Spleen (tissue), 11 donors: Measurements from ENCODE around the gene PLXND1. TPM values are rescaled to one million over a fixed set of nuclear protein-coding genes. Genes with fewer than 3 reads are reported as not detected.

ENCODE experiments used
- DNase-seq: peaks from one replicate; pipeline ENCODE4 v3.0.0-alpha.2; 2020
- H3K27ac ChIP-seq, 8 donors: fragments of 200-600 bp; sonication (generic) in 7 of 8; 1 replicate in 4 of 8; 2 replicates in 4 of 8; pipeline versions ENCODE4 v1.5.0 to v1.8.0; 2016 to 2021; ENCODE audit warnings: inconsistent platforms in 4 of 8, mild to moderate bottlenecking in 4 of 8, moderate library complexity in 1 of 8
- H3K27me3 ChIP-seq, 7 donors: fragments of 200-600 bp; sonication (generic) in 6 of 7; replicated peaks in 1 of 7; 1 replicate in 4 of 7; 2 replicates in 3 of 7; pipeline versions ENCODE4 v1.5.0 to v1.8.0; 2016 to 2021; ENCODE audit warnings: inconsistent platforms in 3 of 7, mild to moderate bottlenecking in 1 of 7
- H3K36me3 ChIP-seq, 6 donors: fragments of 200-600 bp; sonication (generic) in 5 of 6; 1 replicate in 4 of 6; 2 replicates in 2 of 6; pipeline versions ENCODE4 v1.5.0 to v1.8.0; 2016 to 2021; ENCODE audit warnings: inconsistent platforms in 2 of 6
- H3K4me1 ChIP-seq, 6 donors: fragments of 200-600 bp; sonication (generic) in 5 of 6; 1 replicate in 3 of 6; 2 replicates in 3 of 6; pipeline versions ENCODE4 v1.5.0 to v1.8.0; 2016 to 2021; ENCODE audit warnings: inconsistent platforms in 3 of 6
- H3K4me3 ChIP-seq, 8 donors: fragments of 200-600 bp; sonication (generic) in 7 of 8; 1 replicate in 4 of 8; 2 replicates in 4 of 8; pipeline versions ENCODE4 v1.5.0 to v1.8.0; 2016 to 2021; ENCODE audit warnings: inconsistent platforms in 4 of 8, mild to moderate bottlenecking in 4 of 8, moderate library complexity in 2 of 8
- H3K9me3 ChIP-seq, 8 donors: fragments of 200-600 bp; sonication (generic) in 7 of 8; 1 replicate in 4 of 8; 2 replicates in 4 of 8; pipeline versions ENCODE4 v1.5.0 to v1.8.0; 2016 to 2021; ENCODE audit warnings: inconsistent platforms in 4 of 8
- CTCF ChIP-seq, 11 experiments: fragments of 200-600 bp in 7 of 11; fragments of 450-650 bp in 4 of 11; sonication (generic) in 4 of 11; IDR thresholded peaks in 8 of 11; conservative IDR thresholded peaks in 3 of 11; 1 replicate in 7 of 11; 2 replicates in 4 of 11; pipeline versions ENCODE4 v1.4.0 to v1.8.0; 2016 to 2021; ENCODE audit warnings: antibody characterized with exemption in 11 of 11, inconsistent platforms in 4 of 11, mild to moderate bottlenecking in 1 of 11
- POLR2A ChIP-seq, 3 donors: fragments of 450-650 bp; IDR thresholded peaks; one replicate each; pipeline ENCODE4 v1.5.1; 2017; ENCODE audit warnings: antibody characterized with exemption in 3 of 3, mild to moderate bottlenecking in 1 of 3
- POLR2AphosphoS5 ChIP-seq, 3 donors: sonication (generic); formaldehyde crosslinking; IDR thresholded peaks; one replicate each; pipeline ENCODE4 v1.5.1; 2017; ENCODE audit warnings: antibody characterized with exemption in 3 of 3
- WGBS, 5 donors: extraction: QIAGEN DNeasy Blood & Tissue Kit in 3 of 5; methylation state at CpG; one replicate each; pipeline versions ENCODE4 v1.1.5 to v1.1.7; 2013 to 2018; 5-methylcytosine and 5-hydroxymethylcytosine counted together
- intact Hi-C: fragments of 100-400 bp; cut with DNase I; formaldehyde crosslinking; loops from one replicate; pipeline ENCODE4 v1.15.0; 2023; ENCODE audit warnings: low total_unique reads
- polyA plus RNA-seq, 3 donors: library from polyadenylated mRNA; stranded (reverse); fragments of 200-250 nt; gene quantifications; one replicate each; pipeline ENCODE4 v1.2.1, GENCODE V29; 2013
- total RNA-seq, 7 donors: library from RNA; depleted of rRNA in 3 of 7; stranded (reverse); fragments of >200 nt in 3 of 7; fragmentation: NEBNext Ultra II Directional in 4 of 7; extraction: Animal tissue kit (Norgen Biotek cat#: 25700) in 4 of 7; gene quantifications; one replicate each; pipeline versions ENCODE4 v1.1.0 to v1.2.1, GENCODE V29; 2016 to 2021
- donor health status: healthy with polysubstance abuse.
- donor health status: DM: no; HTN: no; CAD: no; lungs with moderate emphysema.
- donor health status: DM: no; HTN: no; CAD: no.
- donor health status: Bipolar disorder and iron deficiency.
- donor health status: healthy.
- donor health status: DM: no; HTN: no; CAD: no.
- donor health status: DM: yes; HTN: yes; CAD: no.

Gene PLXND1
- total and polyA plus RNA-seq, 10 donors: 44.4 to 238 (median 164) TPM

- H3K27me3 ChIP-seq: peaks cover 0 to 47% (median 10%) of the 10 kb centered on the region in 7 donors
- H3K27ac ChIP-seq: peak overlapping the region; percentile 51 to 91 (median 88)
- peak overlapping the region; percentile 56 to 91 (median 70) for H3K4me3 ChIP-seq
- H3K9me3 ChIP-seq: no peaks in the 10 kb centered on the region
- intact Hi-C loops: no loop called here
- TF ChIP-seq POLR2AphosphoS5 (IDR thresholded peaks at IDR 0.05) (peak in 2 of 3 donors; percentile 50 to 66), CTCF (IDR thresholded peaks at IDR 0.05 in 8 of 11, conservative IDR thresholded peaks at IDR 0.05 in 3 of 11) (peak in 3 of 11 experiments; percentile 8 to 28 (median 13)), POLR2A (IDR thresholded peaks at IDR 0.05) (no peak)
- peak; percentile 87 for DNase-seq
- WGBS, 5 donors: 1 to 5% (median 1%) methylated on average over 22 to 98 of the region's 98 CpGs
- no peaks in the 10 kb centered on the region for H3K36me3 ChIP-seq
- H3K4me1 ChIP-seq: peaks cover 27 to 96% (median 87%) of the 10 kb centered on the region in 6 donors
These were observed 1.1 kb downstream of the PLXND1 start for GRCh38 chr3:129605203-129605921.

GRCh38 chr3:129604767-129605166 lies 1.7 kb downstream of the PLXND1 start:
- Histone ChIP-seq H3K27ac (peak overlapping the region in 7 of 8 donors; percentile 75 to 91 (median 88)), H3K27me3 (peaks cover 0 to 47% (median 10%) of the 10 kb centered on the region in 7 donors), H3K9me3 (no peaks in the 10 kb centered on the region), H3K36me3 (no peaks in the 10 kb centered on the region), H3K4me1 (peaks cover 33 to 96% (median 90%) of the 10 kb centered on the region in 6 donors), H3K4me3 (peak overlapping the region; percentile 56 to 91 (median 70))
- intact Hi-C loops: loop anchor here (5.0 kb wide), 1 partner anchor 112 kb away; no protein-coding TSS in a partner anchor
- DNase-seq: no peak
- TF ChIP-seq POLR2A (IDR thresholded peaks at IDR 0.05) (no peak), POLR2AphosphoS5 (IDR thresholded peaks at IDR 0.05) (no peak), CTCF (IDR thresholded peaks at IDR 0.05 in 8 of 11, conservative IDR thresholded peaks at IDR 0.05 in 3 of 11) (no peak)
- WGBS, 5 donors: 36 to 61% (median 46%) methylated on average over 8 to 12 of the region's 12 CpGs

- TF ChIP-seq POLR2AphosphoS5 (IDR thresholded peaks at IDR 0.05) (no peak), CTCF (IDR thresholded peaks at IDR 0.05 in 8 of 11, conservative IDR thresholded peaks at IDR 0.05 in 3 of 11) (no peak), POLR2A (IDR thresholded peaks at IDR 0.05) (no peak)
- H3K27ac ChIP-seq: peak overlapping the region in 7 of 8 donors; percentile 51 to 91 (median 88)
- DNase-seq: no peak
- peak overlapping the region; percentile 56 to 91 (median 70) for H3K4me3 ChIP-seq
- intact Hi-C loops: loop anchor here (5.0 kb wide), 1 partner anchor 112 kb away; no protein-coding TSS in a partner anchor
- 60 to 71% (median 65%) methylated on average over 8 of the region's 8 CpGs for WGBS, 5 donors
- peaks cover 0 to 45% (median 10%) of the 10 kb centered on the region in 7 donors for H3K27me3 ChIP-seq
- H3K9me3 ChIP-seq: no peaks in the 10 kb centered on the region
- H3K36me3 ChIP-seq: no peaks in the 10 kb centered on the region
- peaks cover 38 to 96% (median 93%) of the 10 kb centered on the region in 6 donors for H3K4me1 ChIP-seq
These were observed 2.3 kb downstream of the PLXND1 start for GRCh38 chr3:129603991-129604749.
